Liver (tissue), 9 donors: ENCODE results near the gene CD37. TPM values are rescaled to one million over a fixed set of nuclear protein-coding genes. Genes with fewer than 3 reads are reported as not detected.

Source experiments
- DNase-seq: peaks from one replicate; pipeline ENCODE4 v3.0.0-alpha.2; 2017; ENCODE audit warnings: low spot score
- H3K27ac ChIP-seq, 2 donors: one replicate each; pipeline ENCODE4 v1.7.0; 2013; ENCODE audit warnings: inconsistent platforms in 2 of 2, low read length in 2 of 2, control low read depth in 1 of 2, low read depth in 1 of 2, mild to moderate bottlenecking in 1 of 2
- H3K27me3 ChIP-seq, 4 donors: one replicate each; pipeline versions ENCODE4 v1.6.1 to v1.7.0; 2013; ENCODE audit warnings: low read length in 3 of 4, inconsistent platforms in 1 of 4, mild to moderate bottlenecking in 1 of 4, moderate library complexity in 1 of 4; ENCODE audit not compliant: control insufficient read depth in 4 of 4, insufficient read depth in 4 of 4
- H3K36me3 ChIP-seq, 4 donors: one replicate each; pipeline versions ENCODE4 v1.6.1 to v1.7.0; 2013; ENCODE audit warnings: low read length in 3 of 4, mild to moderate bottlenecking in 3 of 4, low read depth in 1 of 4, moderate library complexity in 1 of 4; ENCODE audit not compliant: control insufficient read depth in 4 of 4, insufficient read depth in 3 of 4
- H3K4me1 ChIP-seq, 4 donors: one replicate each; pipeline versions ENCODE4 v1.6.1 to v1.7.0; 2013; ENCODE audit warnings: low read length in 3 of 4, mild to moderate bottlenecking in 3 of 4, moderate library complexity in 1 of 4; ENCODE audit not compliant: control insufficient read depth in 4 of 4, insufficient read depth in 4 of 4
- H3K4me3 ChIP-seq, 3 donors: one replicate each; pipeline versions ENCODE4 v1.6.1 to v1.7.0; 2013; ENCODE audit warnings: low read length in 3 of 3, control low read depth in 1 of 3, low read depth in 1 of 3, mild to moderate bottlenecking in 1 of 3
- H3K9ac ChIP-seq, 2 donors: one replicate each; pipeline ENCODE4 v1.7.0; 2013; ENCODE audit warnings: low read length in 2 of 2, mild to moderate bottlenecking in 2 of 2, moderate library complexity in 2 of 2, control low read depth in 1 of 2, low read depth in 1 of 2
- H3K9me3 ChIP-seq, 4 donors: one replicate each; pipeline versions ENCODE4 v1.6.1 to v1.7.0; 2013; ENCODE audit warnings: low read length in 3 of 4; ENCODE audit not compliant: control insufficient read depth in 4 of 4
- EGR1 ChIP-seq, 2 donors: IDR thresholded peaks; 2 replicates each; pipeline ENCODE4 v1.6.1; 2016 to 2018; ENCODE audit warnings: antibody characterized with exemption in 2 of 2, low read depth in 2 of 2
- FOXA1 ChIP-seq: IDR thresholded peaks from 2 replicates; pipeline ENCODE4 v1.6.1; 2016; ENCODE audit warnings: antibody characterized with exemption
- FOXA2 ChIP-seq: IDR thresholded peaks from 2 replicates; pipeline ENCODE4 v1.6.1; 2016; ENCODE audit warnings: antibody characterized with exemption
- GABPA ChIP-seq, 2 donors: IDR thresholded peaks in 1 of 2; conservative IDR thresholded peaks in 1 of 2; 2 replicates each; pipeline ENCODE4 v1.6.1; 2016; ENCODE audit warnings: antibody characterized with exemption in 2 of 2, mild to moderate bottlenecking in 1 of 2, moderate library complexity in 1 of 2
- HNF4A ChIP-seq, 2 donors: conservative IDR thresholded peaks; 2 replicates each; pipeline ENCODE4 v1.6.1; 2016; ENCODE audit warnings: antibody characterized with exemption in 2 of 2, mild to moderate bottlenecking in 2 of 2
- HNF4G ChIP-seq: IDR thresholded peaks from 2 replicates; pipeline ENCODE4 v1.6.1; 2016; ENCODE audit warnings: antibody characterized with exemption
- JUND ChIP-seq, 2 donors: IDR thresholded peaks; 2 replicates each; pipeline ENCODE4 v1.6.1; 2016; ENCODE audit warnings: antibody characterized with exemption in 2 of 2
- NR2F2 ChIP-seq: IDR thresholded peaks from 2 replicates; pipeline ENCODE4 v1.6.1; 2016; ENCODE audit warnings: antibody characterized with exemption
- RAD21 ChIP-seq, 2 donors: IDR thresholded peaks; 2 replicates each; pipeline ENCODE4 v1.6.1; 2016; ENCODE audit warnings: antibody characterized with exemption in 2 of 2, mild to moderate bottlenecking in 2 of 2
- RXRA ChIP-seq, 2 donors: IDR thresholded peaks; 2 replicates each; pipeline ENCODE4 v1.6.1; 2017 to 2018; ENCODE audit warnings: antibody characterized with exemption in 2 of 2, mild to moderate bottlenecking in 1 of 2
- SP1 ChIP-seq: IDR thresholded peaks from 2 replicates; pipeline ENCODE4 v1.6.1; 2018; ENCODE audit warnings: antibody characterized with exemption, mild to moderate bottlenecking
- TAF1 ChIP-seq: conservative IDR thresholded peaks from 2 replicates; pipeline ENCODE4 v1.6.1; 2016; ENCODE audit warnings: antibody characterized with exemption, mild to moderate bottlenecking
- YY1 ChIP-seq: IDR thresholded peaks from 2 replicates; pipeline ENCODE4 v1.6.1; 2016; ENCODE audit warnings: antibody characterized with exemption, mild to moderate bottlenecking
- polyA plus RNA-seq, 2 donors: library from polyadenylated mRNA; stranded (reverse) in 1 of 2; unstranded in 1 of 2; fragments of 200-250 nt in 1 of 2; fragments of >200 nt in 1 of 2; fragmentation: Nextera tagmentation in 1 of 2; extraction: Ambion mirVana in 1 of 2; gene quantifications; one replicate each; pipeline versions ENCODE4 v1.2.1 to v1.2.3, GENCODE V29; 2013 to 2015
- total RNA-seq, 2 donors: library from RNA; depleted of rRNA; stranded (reverse); fragments of >200 nt; gene quantifications; one replicate each; pipeline ENCODE4 v1.2.3, GENCODE V29; 2014
- TF ChIP-seq, protein P1 (sequence below): IDR thresholded peaks from 2 replicates; pipeline ENCODE4 v1.6.1; 2016; ENCODE audit warnings: antibody characterized with exemption
- TF ChIP-seq, protein P2 (sequence below): IDR thresholded peaks from 2 replicates; pipeline ENCODE4 v1.6.1; 2016; ENCODE audit warnings: antibody characterized with exemption, mild to moderate bottlenecking
- TF ChIP-seq, protein P3 (sequence below): IDR thresholded peaks from 2 replicates; pipeline ENCODE4 v1.6.1; 2016; ENCODE audit warnings: antibody characterized with exemption
- TF ChIP-seq, protein P4 (sequence below): IDR thresholded peaks from 2 replicates; pipeline ENCODE4 v1.6.1; 2016; ENCODE audit warnings: antibody characterized with exemption
- TF ChIP-seq, protein P5 (sequence below): fragments of 150-350 bp; IDR thresholded peaks from 2 replicates; pipeline ENCODE4 v1.5.1; 2017; ENCODE audit warnings: improper control_type of control experiment, low read depth, low read length; ENCODE audit not compliant: missing input control
- donor health status: healthy.
- donor health status: healthy.
- donor health status: healthy.
- donor health status: healthy.
- donor health status: healthy.

Gene CD37
- total and polyA plus RNA-seq, 4 donors, result 2.9 to 9.6 (median 3.9) TPM

DNA sequence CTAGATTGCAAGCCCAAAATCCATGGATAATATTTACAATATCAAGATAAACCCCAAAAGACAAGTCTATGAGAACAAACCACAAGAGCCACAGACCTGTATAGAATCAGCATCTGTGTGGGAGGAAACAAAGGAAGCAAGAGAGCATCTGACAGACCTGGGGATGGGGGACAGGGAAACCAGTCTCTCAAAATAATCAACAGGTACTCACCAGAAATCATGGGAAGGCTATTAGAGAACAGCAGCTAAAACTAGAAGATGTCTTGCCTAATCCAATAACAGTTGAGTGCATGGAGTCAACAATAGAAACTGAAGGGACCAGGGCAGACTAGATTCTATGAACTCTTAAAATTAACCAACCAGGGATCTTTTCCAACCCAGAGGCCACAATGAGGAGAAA lies 18.9 kb upstream of the CD37 start:
- Histone ChIP-seq H3K9ac (no peak overlapping the region), H3K9me3 (peaks cover 0 to 5% (median 1%) of the 10 kb centered on the region in 4 donors), H3K36me3 (peaks cover 0 to 3% (median 0%) of the 10 kb centered on the region in 4 donors), H3K27me3 (no peaks in the 10 kb centered on the region), H3K27ac (no peak overlapping the region), H3K4me3 (no peak overlapping the region), H3K4me1 (no peaks in the 10 kb centered on the region)
- DNase-seq, result no peak
- no peak for TF ChIP-seq FOXA2
- TF ChIP-seq EGR1 (IDR thresholded peaks at IDR 0.05; ENCODE audit: low read depth in 2 of 2), result no peak

DNA sequence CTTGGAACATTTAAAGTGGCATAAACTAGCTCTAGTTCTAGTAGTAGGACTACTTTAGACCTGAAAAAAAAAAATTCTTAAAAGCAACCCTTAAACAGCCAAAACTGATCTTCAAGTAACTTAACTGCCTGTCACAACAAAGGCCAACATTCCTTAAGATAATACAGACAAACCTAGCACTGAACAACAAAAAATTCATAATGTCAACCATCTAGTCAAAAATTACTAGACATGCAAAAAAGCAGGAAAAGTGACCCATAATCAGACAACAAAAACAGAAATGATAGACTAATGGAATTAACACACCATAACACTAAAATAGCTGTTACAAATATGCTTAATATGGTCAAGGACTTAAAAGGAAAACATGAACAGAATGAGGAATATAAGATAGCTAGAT lies 16.9 kb upstream of the CD37 start:
- no peak for TF ChIP-seq SP1
- TF ChIP-seq FOXA1, result no peak
- TF ChIP-seq, protein P1, sequence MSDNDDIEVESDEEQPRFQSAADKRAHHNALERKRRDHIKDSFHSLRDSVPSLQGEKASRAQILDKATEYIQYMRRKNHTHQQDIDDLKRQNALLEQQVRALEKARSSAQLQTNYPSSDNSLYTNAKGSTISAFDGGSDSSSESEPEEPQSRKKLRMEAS, result no peak
- no peak for TF ChIP-seq GABPA (IDR thresholded peaks at IDR 0.05 in 1 of 2, conservative IDR thresholded peaks at IDR 0.05 in 1 of 2)
- TF ChIP-seq HNF4A (conservative IDR thresholded peaks at IDR 0.05), result no peak
- TF ChIP-seq FOXA2, result no peak
- TF ChIP-seq, protein P2, sequence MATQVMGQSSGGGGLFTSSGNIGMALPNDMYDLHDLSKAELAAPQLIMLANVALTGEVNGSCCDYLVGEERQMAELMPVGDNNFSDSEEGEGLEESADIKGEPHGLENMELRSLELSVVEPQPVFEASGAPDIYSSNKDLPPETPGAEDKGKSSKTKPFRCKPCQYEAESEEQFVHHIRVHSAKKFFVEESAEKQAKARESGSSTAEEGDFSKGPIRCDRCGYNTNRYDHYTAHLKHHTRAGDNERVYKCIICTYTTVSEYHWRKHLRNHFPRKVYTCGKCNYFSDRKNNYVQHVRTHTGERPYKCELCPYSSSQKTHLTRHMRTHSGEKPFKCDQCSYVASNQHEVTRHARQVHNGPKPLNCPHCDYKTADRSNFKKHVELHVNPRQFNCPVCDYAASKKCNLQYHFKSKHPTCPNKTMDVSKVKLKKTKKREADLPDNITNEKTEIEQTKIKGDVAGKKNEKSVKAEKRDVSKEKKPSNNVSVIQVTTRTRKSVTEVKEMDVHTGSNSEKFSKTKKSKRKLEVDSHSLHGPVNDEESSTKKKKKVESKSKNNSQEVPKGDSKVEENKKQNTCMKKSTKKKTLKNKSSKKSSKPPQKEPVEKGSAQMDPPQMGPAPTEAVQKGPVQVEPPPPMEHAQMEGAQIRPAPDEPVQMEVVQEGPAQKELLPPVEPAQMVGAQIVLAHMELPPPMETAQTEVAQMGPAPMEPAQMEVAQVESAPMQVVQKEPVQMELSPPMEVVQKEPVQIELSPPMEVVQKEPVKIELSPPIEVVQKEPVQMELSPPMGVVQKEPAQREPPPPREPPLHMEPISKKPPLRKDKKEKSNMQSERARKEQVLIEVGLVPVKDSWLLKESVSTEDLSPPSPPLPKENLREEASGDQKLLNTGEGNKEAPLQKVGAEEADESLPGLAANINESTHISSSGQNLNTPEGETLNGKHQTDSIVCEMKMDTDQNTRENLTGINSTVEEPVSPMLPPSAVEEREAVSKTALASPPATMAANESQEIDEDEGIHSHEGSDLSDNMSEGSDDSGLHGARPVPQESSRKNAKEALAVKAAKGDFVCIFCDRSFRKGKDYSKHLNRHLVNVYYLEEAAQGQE, result no peak
- no peak for TF ChIP-seq EGR1 (IDR thresholded peaks at IDR 0.05; ENCODE audit: low read depth in 2 of 2)
- TF ChIP-seq, protein P3, sequence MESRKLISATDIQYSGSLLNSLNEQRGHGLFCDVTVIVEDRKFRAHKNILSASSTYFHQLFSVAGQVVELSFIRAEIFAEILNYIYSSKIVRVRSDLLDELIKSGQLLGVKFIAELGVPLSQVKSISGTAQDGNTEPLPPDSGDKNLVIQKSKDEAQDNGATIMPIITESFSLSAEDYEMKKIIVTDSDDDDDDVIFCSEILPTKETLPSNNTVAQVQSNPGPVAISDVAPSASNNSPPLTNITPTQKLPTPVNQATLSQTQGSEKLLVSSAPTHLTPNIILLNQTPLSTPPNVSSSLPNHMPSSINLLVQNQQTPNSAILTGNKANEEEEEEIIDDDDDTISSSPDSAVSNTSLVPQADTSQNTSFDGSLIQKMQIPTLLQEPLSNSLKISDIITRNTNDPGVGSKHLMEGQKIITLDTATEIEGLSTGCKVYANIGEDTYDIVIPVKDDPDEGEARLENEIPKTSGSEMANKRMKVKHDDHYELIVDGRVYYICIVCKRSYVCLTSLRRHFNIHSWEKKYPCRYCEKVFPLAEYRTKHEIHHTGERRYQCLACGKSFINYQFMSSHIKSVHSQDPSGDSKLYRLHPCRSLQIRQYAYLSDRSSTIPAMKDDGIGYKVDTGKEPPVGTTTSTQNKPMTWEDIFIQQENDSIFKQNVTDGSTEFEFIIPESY, result no peak
- TF ChIP-seq RAD21 (IDR thresholded peaks at IDR 0.05), result no peak
- no peak for TF ChIP-seq JUND (IDR thresholded peaks at IDR 0.05)
- TF ChIP-seq, protein P4, sequence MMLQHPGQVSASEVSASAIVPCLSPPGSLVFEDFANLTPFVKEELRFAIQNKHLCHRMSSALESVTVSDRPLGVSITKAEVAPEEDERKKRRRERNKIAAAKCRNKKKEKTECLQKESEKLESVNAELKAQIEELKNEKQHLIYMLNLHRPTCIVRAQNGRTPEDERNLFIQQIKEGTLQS, result no peak
- no peak for TF ChIP-seq RXRA (IDR thresholded peaks at IDR 0.05)
- TF ChIP-seq TAF1, result no peak
- no peak for TF ChIP-seq YY1
- TF ChIP-seq NR2F2, result no peak
- TF ChIP-seq HNF4G, result no peak
- TF ChIP-seq, protein P5, sequence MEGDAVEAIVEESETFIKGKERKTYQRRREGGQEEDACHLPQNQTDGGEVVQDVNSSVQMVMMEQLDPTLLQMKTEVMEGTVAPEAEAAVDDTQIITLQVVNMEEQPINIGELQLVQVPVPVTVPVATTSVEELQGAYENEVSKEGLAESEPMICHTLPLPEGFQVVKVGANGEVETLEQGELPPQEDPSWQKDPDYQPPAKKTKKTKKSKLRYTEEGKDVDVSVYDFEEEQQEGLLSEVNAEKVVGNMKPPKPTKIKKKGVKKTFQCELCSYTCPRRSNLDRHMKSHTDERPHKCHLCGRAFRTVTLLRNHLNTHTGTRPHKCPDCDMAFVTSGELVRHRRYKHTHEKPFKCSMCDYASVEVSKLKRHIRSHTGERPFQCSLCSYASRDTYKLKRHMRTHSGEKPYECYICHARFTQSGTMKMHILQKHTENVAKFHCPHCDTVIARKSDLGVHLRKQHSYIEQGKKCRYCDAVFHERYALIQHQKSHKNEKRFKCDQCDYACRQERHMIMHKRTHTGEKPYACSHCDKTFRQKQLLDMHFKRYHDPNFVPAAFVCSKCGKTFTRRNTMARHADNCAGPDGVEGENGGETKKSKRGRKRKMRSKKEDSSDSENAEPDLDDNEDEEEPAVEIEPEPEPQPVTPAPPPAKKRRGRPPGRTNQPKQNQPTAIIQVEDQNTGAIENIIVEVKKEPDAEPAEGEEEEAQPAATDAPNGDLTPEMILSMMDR, result no peak
- Histone ChIP-seq H3K27me3 (no peaks in the 10 kb centered on the region), H3K9ac (no peak overlapping the region), H3K9me3 (peaks cover 0 to 5% (median 1%) of the 10 kb centered on the region in 4 donors), H3K4me1 (no peaks in the 10 kb centered on the region), H3K27ac (no peak overlapping the region), H3K4me3 (no peak overlapping the region), H3K36me3 (peaks cover 0 to 3% (median 0%) of the 10 kb centered on the region in 4 donors)
- DNase-seq, result no peak
